Testis (tissue), 2 donors: Measurements from ENCODE around the gene NUP205.

Experiments used
- POLR2A ChIP-seq: fragments of 450-650 bp; IDR thresholded peaks from one replicate; pipeline ENCODE4 v1.6.1; 2017; ENCODE audit warnings: antibody characterized with exemption, mild to moderate bottlenecking, moderate library complexity
- TF ChIP-seq, protein P1 (sequence below), 3 experiments: fragments of 450-650 bp in 2 of 3; fragments of 200-600 bp in 1 of 3; sonication (generic) in 1 of 3; IDR thresholded peaks; one replicate each; pipeline ENCODE4 v1.5.1; 2016 to 2019; ENCODE audit warnings: antibody characterized with exemption in 3 of 3, mild to moderate bottlenecking in 2 of 3, moderate library complexity in 1 of 3

GRCh38 chr7:135647755-135648154 is 90.0 kb downstream of the NUP205 start:
- TF ChIP-seq, protein P1, sequence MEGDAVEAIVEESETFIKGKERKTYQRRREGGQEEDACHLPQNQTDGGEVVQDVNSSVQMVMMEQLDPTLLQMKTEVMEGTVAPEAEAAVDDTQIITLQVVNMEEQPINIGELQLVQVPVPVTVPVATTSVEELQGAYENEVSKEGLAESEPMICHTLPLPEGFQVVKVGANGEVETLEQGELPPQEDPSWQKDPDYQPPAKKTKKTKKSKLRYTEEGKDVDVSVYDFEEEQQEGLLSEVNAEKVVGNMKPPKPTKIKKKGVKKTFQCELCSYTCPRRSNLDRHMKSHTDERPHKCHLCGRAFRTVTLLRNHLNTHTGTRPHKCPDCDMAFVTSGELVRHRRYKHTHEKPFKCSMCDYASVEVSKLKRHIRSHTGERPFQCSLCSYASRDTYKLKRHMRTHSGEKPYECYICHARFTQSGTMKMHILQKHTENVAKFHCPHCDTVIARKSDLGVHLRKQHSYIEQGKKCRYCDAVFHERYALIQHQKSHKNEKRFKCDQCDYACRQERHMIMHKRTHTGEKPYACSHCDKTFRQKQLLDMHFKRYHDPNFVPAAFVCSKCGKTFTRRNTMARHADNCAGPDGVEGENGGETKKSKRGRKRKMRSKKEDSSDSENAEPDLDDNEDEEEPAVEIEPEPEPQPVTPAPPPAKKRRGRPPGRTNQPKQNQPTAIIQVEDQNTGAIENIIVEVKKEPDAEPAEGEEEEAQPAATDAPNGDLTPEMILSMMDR (IDR thresholded peaks at IDR 0.05), result no peak
- no peak for TF ChIP-seq POLR2A
